Uterus (tissue), 2 donors: Measurements from ENCODE around the gene ABTB1.

Experiments used
- CTCF ChIP-seq, 4 experiments: fragments of 200-600 bp in 2 of 4; fragments of 450-650 bp in 2 of 4; sonication (generic) in 2 of 4; IDR thresholded peaks; one replicate each; pipeline ENCODE4 v1.5.1; 2016 to 2019; ENCODE audit warnings: antibody characterized with exemption in 4 of 4, mild to moderate bottlenecking in 2 of 4, moderate library complexity in 1 of 4
- POLR2A ChIP-seq, 2 donors: fragments of 450-650 bp; IDR thresholded peaks; one replicate each; pipeline ENCODE4 v1.6.1; 2016; ENCODE audit warnings: antibody characterized with exemption in 2 of 2, mild to moderate bottlenecking in 1 of 2, moderate library complexity in 1 of 2

GRCh38 chr3:127673191-127674100 lies 694 bp downstream of the ABTB1 start:
- no peak for TF ChIP-seq CTCF (IDR thresholded peaks at IDR 0.05)
- no peak for TF ChIP-seq POLR2A (IDR thresholded peaks at IDR 0.05)
